CD4-positive, alpha-beta T cell (primary cell): ENCODE measurements around the gene DNAAF5. TPM values are rescaled to one million over a fixed set of nuclear protein-coding genes. Genes with fewer than 3 reads are reported as not detected.

Experiments
- ATAC-seq: fragments of 200-7000 bp; cut with Tn5 transposase; one replicate; pipeline ENCODE4 v1.10.0; 2022; ENCODE audit warnings: mild to moderate bottlenecking; ENCODE audit not compliant: poor library complexity
- CTCF ChIA-PET: fragments of 350-600 bp; sonication (Branson Sonifier 250); formaldehyde crosslinking; loops from one replicate; lab custom pipeline; 2021; ENCODE audit warnings: antibody characterized with exemption, inconsistent platforms; lab: Charles Lee
- POLR2A ChIA-PET: fragments of 350-600 bp; sonication (Branson Sonifier 250); formaldehyde crosslinking; loops from one replicate; lab custom pipeline; 2021; ENCODE audit warnings: antibody characterized with exemption, inconsistent platforms; lab: Charles Lee
- DNase-seq, 14 experiments: peaks; one replicate each; pipeline ENCODE4 v3.0.0-alpha.2; 2013 to 2020; ENCODE audit warnings: mixed read lengths in 2 of 14
- H3K27ac ChIP-seq, 2 donors: one replicate each; pipeline versions ENCODE4 v1.5.1 to v1.7.0; 2013; ENCODE audit warnings: low read length in 2 of 2, low read depth in 1 of 2, mild to moderate bottlenecking in 1 of 2
- H3K27me3 ChIP-seq, 2 experiments: 1 replicate in 1 of 2; 2 replicates in 1 of 2; pipeline versions ENCODE4 v1.6.1 to v1.7.0; 2013; ENCODE audit warnings: low read length in 2 of 2, control low read depth in 1 of 2, mild to moderate bottlenecking in 1 of 2, moderate library complexity in 1 of 2; ENCODE audit not compliant: insufficient read depth in 2 of 2, control insufficient read depth in 1 of 2
- H3K36me3 ChIP-seq: one replicate; pipeline ENCODE4 v1.6.1; 2013; ENCODE audit warnings: low read length, control low read depth; ENCODE audit not compliant: insufficient read depth
- H3K4me1 ChIP-seq: one replicate; pipeline ENCODE4 v1.6.1; 2013; ENCODE audit warnings: low read length, control low read depth; ENCODE audit not compliant: insufficient read depth
- H3K4me3 ChIP-seq: one replicate; pipeline ENCODE4 v1.5.1; 2013; ENCODE audit warnings: mild to moderate bottlenecking, low read length, moderate library complexity
- H3K9me3 ChIP-seq, 2 experiments: 1 replicate in 1 of 2; 2 replicates in 1 of 2; pipeline versions ENCODE4 v1.6.1 to v1.7.0; 2013; ENCODE audit warnings: low read length in 2 of 2, mild to moderate bottlenecking in 2 of 2, control low read depth in 1 of 2, moderate library complexity in 1 of 2; ENCODE audit not compliant: control insufficient read depth in 1 of 2, insufficient read depth in 1 of 2
- H3K27ac Mint-ChIP-seq: one replicate; pipeline ENCODE4 v1.8.0; 2020; ENCODE audit warnings: mixed read lengths
- H3K27me3 Mint-ChIP-seq: one replicate; pipeline ENCODE4 v1.8.0; 2021; ENCODE audit warnings: mixed read lengths
- H3K36me3 Mint-ChIP-seq: one replicate; pipeline ENCODE4 v1.8.0; 2021; ENCODE audit warnings: low read depth, mixed read lengths
- H3K4me1 Mint-ChIP-seq: one replicate; pipeline ENCODE4 v1.8.0; 2021; ENCODE audit warnings: low read depth, mixed read lengths
- H3K4me3 Mint-ChIP-seq: one replicate; pipeline ENCODE4 v1.8.0; 2020; ENCODE audit warnings: mild to moderate bottlenecking, mixed read lengths
- H3K9me3 Mint-ChIP-seq: one replicate; pipeline ENCODE4 v1.8.0; 2020; ENCODE audit warnings: mixed read lengths
- CTCF ChIP-seq: fragments of 200-600 bp; IDR thresholded peaks from one replicate; pipeline ENCODE4 v1.8.0; 2022; ENCODE audit warnings: antibody characterized with exemption, mild to moderate bottlenecking
- intact Hi-C, 2 experiments: fragments of 100-400 bp; cut with DNase I in 1 of 2; cut with micrococcal nuclease in 1 of 2; formaldehyde crosslinking; loops; one replicate each; pipeline versions ENCODE4 v1.15.1 to v1.9.0; 2023 to 2025; cut with DNase I, micrococcal nuclease
- total RNA-seq, 174 experiments: library from RNA in 2 of 174; stranded (reverse) in 2 of 174; gene quantifications; one replicate each; pipeline ENCODE4 v1.2.3 and lab custom pipeline; 2021 to 2026

DNAAF5 gene
- total RNA-seq, 2 experiments from 2014 or later, result 4.8 to 6.1 TPM

- TF ChIP-seq CTCF, result no peak
- Mint-ChIP-seq H3K4me3 (peak overlapping the region; percentile 70), H3K27me3 (no peaks in the 10 kb centered on the region), H3K9me3 (no peaks in the 10 kb centered on the region), H3K27ac (no peak overlapping the region), H3K4me1 (peaks cover 33% of the 10 kb centered on the region), H3K36me3 (peaks cover 26% of the 10 kb centered on the region)
- Histone ChIP-seq H3K4me3 (no peak overlapping the region), H3K27ac (no peak overlapping the region), H3K9me3 (peaks cover 5 to 6% of the 10 kb centered on the region in 2 experiments), H3K36me3 (peaks cover 13% of the 10 kb centered on the region), H3K27me3 (no peaks in the 10 kb centered on the region), H3K4me1 (peaks cover 21% of the 10 kb centered on the region)
- intact Hi-C loops, result loop anchor here (5.0 kb wide), 2 partner anchors 147 to 148 kb away; partner anchors contain the start of gene GET4 (in 1 of the 2)
- ChIA-PET POLR2A (interaction anchor here (0.6 kb wide), 1 partner anchor 111 kb away, joined by 4 read pairs; no protein-coding TSS in a partner anchor), CTCF (interaction anchor here (0.6 kb wide), 1 partner anchor 263 kb away, joined by 3 read pairs; no protein-coding TSS in a partner anchor)
- DNase-seq, result no peak
- ATAC-seq, result no peak
Measured at GRCh38 chr7:729140-730000, 2.9 kb downstream of the DNAAF5 start.

- Mint-ChIP-seq H3K4me3 (peak overlapping the region; percentile 79), H3K4me1 (peaks cover 21% of the 10 kb centered on the region), H3K36me3 (peaks cover 25% of the 10 kb centered on the region), H3K27ac (no peak overlapping the region), H3K27me3 (no peaks in the 10 kb centered on the region), H3K9me3 (no peaks in the 10 kb centered on the region)
- TF ChIP-seq CTCF, result no peak
- ChIA-PET POLR2A (no interaction called here), CTCF (no interaction called here)
- Histone ChIP-seq H3K4me3 (no peak overlapping the region), H3K4me1 (peaks cover 18% of the 10 kb centered on the region), H3K27me3 (no peaks in the 10 kb centered on the region), H3K27ac (no peak overlapping the region), H3K36me3 (peaks cover 16% of the 10 kb centered on the region), H3K9me3 (peaks cover 9 to 10% of the 10 kb centered on the region in 2 experiments)
- ATAC-seq (no peak), DNase-seq (no peak)
- intact Hi-C loops, result loop anchor here in 1 of 2 experiments (5.0 kb wide), 1 partner anchor 398 kb away; no protein-coding TSS in a partner anchor
Measured at GRCh38 chr7:730501-731439, 4.3 kb downstream of the DNAAF5 start.

GRCh38 chr7:731440-732085 lies 5.1 kb downstream of the DNAAF5 start:
- H3K4me3 ChIP-seq, result no peak overlapping the region
- ATAC-seq (no peak), DNase-seq (no peak)
- no peaks in the 10 kb centered on the region for H3K9me3 Mint-ChIP-seq
- no peaks in the 10 kb centered on the region for H3K27me3 ChIP-seq
- peak overlapping the region; percentile 79 for H3K4me3 Mint-ChIP-seq
- ChIA-PET CTCF (no interaction called here), POLR2A (no interaction called here)
- intact Hi-C loops, result loop anchor here (2.0 to 5.0 kb wide), 3 partner anchors 149 to 399 kb away; no protein-coding TSS in a partner anchor
- no peak for TF ChIP-seq CTCF
- no peaks in the 10 kb centered on the region for H3K27me3 Mint-ChIP-seq
- no peak overlapping the region for H3K27ac ChIP-seq
- no peak overlapping the region for H3K27ac Mint-ChIP-seq
- peaks cover 25% of the 10 kb centered on the region for H3K36me3 Mint-ChIP-seq
- peaks cover 17% of the 10 kb centered on the region for H3K4me1 Mint-ChIP-seq
- H3K36me3 ChIP-seq, result peaks cover 16% of the 10 kb centered on the region
- peaks cover 11% of the 10 kb centered on the region for H3K4me1 ChIP-seq
- peaks cover 9 to 10% of the 10 kb centered on the region in 2 experiments for H3K9me3 ChIP-seq
